ENCODE data around the gene UBR2.
"Not testable (repeated sequence)": the region's sequence is repeated elsewhere in the genome, so short reads cannot be mapped to it uniquely, and the experiment has no call there.

Gene UBR2

DNA sequence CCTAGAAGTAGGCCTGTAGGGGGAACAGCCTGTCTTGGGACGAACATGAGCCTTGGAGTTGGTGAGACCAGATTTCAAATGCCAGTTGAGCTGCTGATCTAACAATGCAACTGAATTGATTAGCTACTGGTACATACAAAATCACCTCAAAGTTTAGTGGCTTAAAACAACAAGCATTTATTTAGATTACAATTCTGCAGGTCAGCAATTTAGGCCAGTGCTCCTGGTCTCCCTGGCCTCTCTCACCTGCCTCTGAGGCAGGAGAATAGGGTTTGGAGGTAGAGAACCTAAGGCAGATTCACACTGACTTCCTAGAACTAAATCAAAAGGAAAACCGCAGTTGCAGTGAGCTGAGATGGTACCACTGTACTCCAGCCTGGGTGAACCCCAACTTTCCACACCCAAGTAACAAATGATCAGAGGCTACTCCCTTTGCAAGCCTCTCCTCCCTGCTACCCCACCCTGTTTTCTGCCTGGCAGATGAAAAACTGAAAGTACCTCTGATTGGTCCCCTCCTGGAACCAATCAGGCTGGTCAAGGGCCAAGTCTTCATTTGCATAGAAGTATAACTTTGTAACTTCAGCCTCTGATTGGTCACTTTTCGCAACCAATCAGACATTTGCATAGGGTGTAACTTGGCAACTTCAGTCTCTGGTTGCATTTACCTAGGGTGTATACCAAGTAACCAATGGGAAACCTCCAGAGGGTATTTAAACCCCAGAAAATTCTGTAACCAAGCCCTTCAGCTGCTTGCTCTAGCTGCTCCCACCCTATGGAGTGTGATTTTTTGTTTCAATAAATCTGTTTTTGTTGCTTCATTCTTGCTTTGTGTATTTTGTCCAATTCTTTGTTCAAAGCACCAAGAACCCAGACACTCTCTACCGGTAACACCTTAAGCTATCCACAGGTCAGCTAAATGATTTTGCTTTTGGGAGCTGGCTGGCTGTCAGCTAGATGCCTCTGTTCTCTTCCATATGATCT, 8.1 kb upstream of the UBR2 start:
- no peak for DNase-seq

GRCh38 chr6:42556462-42556861, 7.4 kb upstream of the UBR2 start:
- no peak for DNase-seq

- not testable (repeated sequence) for DNase-seq
Measured at GRCh38 chr6:42559276-42559675, 4.6 kb upstream of the UBR2 start.

- DNase-seq, result no peak
Measured at GRCh38 chr6:42561986-42562385, 1.8 kb upstream of the UBR2 start.

DNA sequence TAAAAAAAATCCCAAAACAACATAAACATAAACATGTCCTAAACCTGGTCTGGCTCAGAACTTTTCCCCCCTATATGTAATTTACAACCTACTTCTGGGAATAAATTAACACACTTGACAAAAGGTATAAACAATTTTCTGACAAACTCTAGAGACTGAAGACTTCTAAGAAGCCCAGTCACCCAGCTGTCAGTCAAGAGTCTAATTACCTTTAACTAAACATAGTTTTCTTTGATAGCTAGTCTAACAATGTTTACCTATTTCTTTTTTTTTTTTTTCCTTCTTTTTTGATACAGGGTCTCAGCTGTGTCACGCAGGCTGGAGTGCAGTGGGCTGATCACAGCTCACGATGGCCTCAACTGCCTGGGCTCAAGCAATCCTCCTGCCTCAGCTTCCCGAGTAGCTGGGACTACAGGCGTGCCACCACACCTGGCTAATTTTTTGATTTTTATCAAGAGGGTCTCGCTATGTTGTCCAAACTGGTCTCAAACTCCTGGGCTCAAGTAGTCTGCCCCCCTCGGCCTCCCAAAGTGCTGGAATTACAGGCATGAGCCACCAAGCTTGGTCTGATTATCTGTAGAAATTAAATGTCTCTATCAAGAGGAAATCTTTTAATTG, 932 bp upstream of the UBR2 start:
- DNase-seq, result no peak

DNA sequence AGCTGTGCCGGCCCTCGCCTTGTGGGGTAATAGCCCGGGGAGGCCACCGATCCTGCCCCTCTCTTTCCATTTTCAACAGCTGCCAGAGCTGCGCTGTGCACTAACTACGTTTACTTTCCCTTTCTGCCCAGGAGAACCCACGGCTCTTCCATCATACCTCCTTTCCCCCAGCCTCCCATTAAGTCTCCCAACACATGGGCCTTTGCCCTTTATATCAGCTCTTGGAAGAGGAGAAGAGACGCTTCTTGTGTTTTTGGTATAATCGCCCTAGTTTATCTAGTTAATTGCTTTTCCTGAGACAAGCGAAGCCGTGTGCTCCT, 637 bp downstream of the UBR2 start:
- DNase-seq, result no peak

GRCh38 chr6:42565823-42566613, 2.2 kb downstream of the UBR2 start:
- DNase-seq, result no peak

- no peak for DNase-seq
Measured at GRCh38 chr6:42566614-42567208, 2.9 kb downstream of the UBR2 start.

GRCh38 chr6:42567237-42567636, 3.4 kb downstream of the UBR2 start:
- not testable (repeated sequence) for DNase-seq

DNA sequence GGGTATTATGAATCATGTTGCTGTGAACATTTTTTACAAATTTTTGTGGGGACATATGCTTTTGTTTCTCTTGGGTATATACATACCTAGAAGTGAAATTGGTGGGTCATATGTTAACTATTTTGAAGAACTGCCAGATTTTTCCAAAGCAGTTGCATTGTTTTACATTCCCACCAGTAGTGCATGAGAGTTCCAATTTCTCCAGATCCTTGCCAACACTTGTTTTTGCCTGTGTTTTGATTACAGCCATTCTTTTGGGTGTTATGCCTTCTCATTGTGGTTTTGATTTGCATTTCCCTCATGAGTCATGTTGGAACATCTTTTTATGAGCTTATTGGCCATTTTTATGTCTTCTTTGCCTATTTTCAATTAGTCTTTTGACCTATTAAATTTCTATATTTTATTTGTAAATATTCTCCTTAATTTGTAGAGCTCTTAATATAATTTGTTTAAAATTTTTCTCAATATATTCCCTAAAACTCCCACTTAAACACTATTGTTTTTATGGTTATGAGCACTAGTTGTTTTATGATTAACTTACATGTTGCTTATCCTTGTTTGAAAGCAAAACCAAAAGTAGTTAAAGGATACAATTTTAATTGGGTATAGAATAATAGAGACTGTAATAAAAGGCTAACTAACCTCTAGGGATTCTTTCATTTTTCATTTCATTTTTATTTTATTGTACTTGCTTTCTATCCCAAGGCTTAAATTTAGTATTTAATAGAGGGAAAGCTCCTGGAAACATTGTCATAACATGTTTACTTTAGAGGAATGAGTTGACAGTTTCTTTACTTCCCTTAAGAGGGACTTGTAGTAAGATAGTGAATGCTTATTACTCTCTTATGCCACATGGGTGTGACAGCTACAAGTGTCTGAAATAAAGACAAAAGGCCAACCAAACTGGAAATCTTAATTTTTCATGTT, 5.5 kb downstream of the UBR2 start:
- DNase-seq, result no peak

GRCh38 chr6:42571611-42572342, 7.9 kb downstream of the UBR2 start:
- no peak for DNase-seq

DNA sequence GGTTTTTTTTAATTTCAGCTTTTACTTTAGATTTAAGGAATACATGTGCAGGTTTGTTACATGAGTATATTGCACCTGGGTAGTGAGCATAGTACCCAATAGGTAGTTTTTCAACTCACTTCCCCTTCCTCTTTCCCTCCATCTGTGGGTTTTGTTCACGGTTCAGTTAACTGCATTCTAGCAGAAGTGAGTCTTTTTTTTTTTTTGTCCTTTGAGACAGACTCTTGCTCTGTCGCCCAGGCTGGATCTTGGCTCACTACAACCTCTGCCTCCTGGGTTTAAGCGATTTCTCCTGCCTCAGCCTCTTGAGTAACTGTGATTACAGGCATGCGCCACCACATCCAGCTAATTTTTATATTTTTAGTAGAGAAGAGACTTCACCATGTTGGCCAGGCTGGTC, 8.7 kb downstream of the UBR2 start:
- no peak for DNase-seq

- not testable (repeated sequence) for DNase-seq
Measured at GRCh38 chr6:42576538-42576937, 12.7 kb downstream of the UBR2 start.

DNA sequence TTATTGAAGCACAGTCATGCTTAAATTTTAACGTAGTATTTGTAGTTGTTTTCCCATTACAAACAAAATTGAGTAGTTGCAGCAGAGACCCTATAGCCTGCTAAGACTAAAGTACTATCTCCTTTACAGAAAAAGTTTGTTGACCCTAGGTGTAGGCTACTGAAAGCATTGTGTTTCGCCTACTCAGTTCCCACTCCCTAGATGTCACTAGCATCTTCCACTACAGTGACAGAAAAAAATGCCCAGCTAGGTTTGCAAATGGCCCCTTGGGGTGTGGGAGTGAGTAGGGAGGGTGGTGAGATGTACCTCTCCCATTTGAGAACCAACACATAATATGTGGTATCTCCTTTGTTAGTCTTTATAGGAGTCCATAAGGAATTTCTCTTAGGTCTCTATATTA, 34.5 kb downstream of the UBR2 start:
- DNase-seq, result no peak

GRCh38 chr6:42599558-42599957, 35.7 kb downstream of the UBR2 start:
- no peak for DNase-seq

- no peak for DNase-seq
Measured at GRCh38 chr6:42604150-42604549, 40.3 kb downstream of the UBR2 start.

DNA sequence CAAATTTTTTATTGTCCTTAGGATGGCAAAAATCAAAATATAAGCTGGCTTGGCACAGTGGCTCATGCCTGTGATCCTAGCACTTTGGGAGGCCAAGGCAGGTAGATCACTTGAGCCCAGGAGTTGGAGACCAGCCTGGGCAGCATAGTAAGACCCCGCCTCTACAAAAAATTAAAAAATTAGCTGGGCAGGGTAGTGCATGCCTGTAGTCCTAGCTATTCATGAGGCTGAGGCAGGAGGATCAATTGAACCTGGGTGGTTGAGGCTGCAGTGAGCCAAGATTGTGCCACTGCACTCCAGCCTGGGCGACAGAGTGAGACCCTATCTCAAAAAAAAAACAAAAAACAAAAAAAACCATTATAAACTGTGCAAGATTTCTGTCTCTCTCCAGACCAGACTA, 40.9 kb downstream of the UBR2 start:
- DNase-seq, result not testable (repeated sequence)

DNA sequence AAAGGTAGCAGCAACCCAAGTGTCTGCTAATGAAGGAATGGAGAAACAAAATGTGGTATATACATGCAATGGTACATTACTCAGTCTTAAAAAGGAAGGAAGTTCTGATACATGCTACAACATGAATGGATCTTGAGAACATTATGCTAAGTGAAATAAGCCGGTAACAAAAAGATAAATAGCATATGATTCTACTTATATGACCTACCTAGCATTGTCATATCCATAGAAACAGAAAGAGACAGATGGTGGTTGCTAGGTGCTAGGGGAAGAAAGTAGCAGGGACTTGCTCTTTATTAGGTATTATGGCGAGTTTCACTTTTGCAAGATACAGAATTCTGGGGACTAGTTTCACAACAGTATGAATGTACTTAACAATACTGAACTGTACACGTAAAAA, 46.6 kb downstream of the UBR2 start:
- no peak for DNase-seq

DNA sequence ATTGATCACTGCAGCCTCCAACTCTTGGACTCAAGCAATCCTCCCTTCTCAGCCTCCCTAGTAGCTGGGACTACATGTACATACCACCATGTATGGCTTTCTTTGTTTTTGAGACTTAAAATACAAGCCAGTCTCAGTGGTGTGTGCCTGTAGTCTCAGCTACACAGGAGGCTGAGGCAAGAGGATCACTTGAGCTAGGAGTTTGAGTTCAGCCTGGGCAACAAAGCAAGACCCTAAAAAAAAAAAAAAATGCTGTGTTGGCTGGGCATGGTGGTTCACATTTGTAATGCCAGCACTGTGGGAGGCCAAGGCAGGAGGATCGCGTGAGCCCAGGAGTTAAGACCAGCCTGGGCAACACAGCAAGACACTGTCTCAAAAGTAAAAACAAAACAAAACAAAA, 51.7 kb downstream of the UBR2 start:
- no peak for DNase-seq

DNA sequence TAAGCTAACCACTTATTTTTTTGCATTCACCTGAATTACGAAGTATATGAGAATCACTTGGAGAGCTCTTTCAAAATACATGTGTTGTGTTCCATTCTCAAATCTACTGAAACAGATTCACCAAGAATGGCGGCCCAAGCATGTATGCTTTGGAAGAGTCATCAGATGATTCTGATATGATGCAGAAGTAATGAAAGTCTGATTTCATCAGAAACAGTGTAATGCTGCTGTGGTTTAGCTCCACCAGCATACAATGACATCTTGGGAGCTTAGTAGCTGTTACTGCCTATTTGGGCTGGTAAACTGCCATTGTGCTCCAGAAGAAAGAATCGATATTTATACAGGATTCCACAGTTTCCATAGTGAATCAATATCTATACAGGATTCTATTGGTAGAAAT, 52.9 kb downstream of the UBR2 start:
- no peak for DNase-seq

GRCh38 chr6:42618105-42618504, 54.3 kb downstream of the UBR2 start:
- no peak for DNase-seq
